Measurements from ENCODE around the gene ACTL8. TPM values are rescaled to one million over a fixed set of nuclear protein-coding genes. Genes with fewer than 3 reads are reported as not detected.

ACTL8 gene
- total RNA-seq, 3 donors from 2014 or later (not counting 1 experiment from before 2014, with no cell fraction given) = not detected

GRCh38 chr1:17729909-17730308, 25.2 kb upstream of the ACTL8 start:
- Histone ChIP-seq H3K9me3 (ENCODE audit: control insufficient read depth, insufficient read depth, low read length) (no peaks in the 10 kb centered on the region), H3K27ac (ENCODE audit: low read length) (no peak overlapping the region), H3K36me3 (ENCODE audit: control insufficient read depth, insufficient read depth, low read length) (no peaks in the 10 kb centered on the region), H3K4me1 (ENCODE audit: control insufficient read depth, insufficient read depth, low read length) (no peaks in the 10 kb centered on the region), H3K27me3 (ENCODE audit: control insufficient read depth, insufficient read depth, low read length) (no peaks in the 10 kb centered on the region), H3K4me3 (ENCODE audit: low read length) (no peak overlapping the region)
- H3K27ac Mint-ChIP-seq = no peak overlapping the region
- no peaks in the 10 kb centered on the region for H3K27me3 Mint-ChIP-seq (ENCODE audit: low read depth in 2 of 2)
- H3K4me3 Mint-ChIP-seq = no peak overlapping the region
- intact Hi-C loops (cut with micrococcal nuclease) = no loop called here
- H3K36me3 Mint-ChIP-seq = no peaks in the 10 kb centered on the region
- no peaks in the 10 kb centered on the region for H3K9me3 Mint-ChIP-seq
- no peak for TF ChIP-seq CTCF (IDR thresholded peaks at IDR 0.05)
- no peak for ATAC-seq
- DNase-seq = no peak
- H3K4me1 Mint-ChIP-seq = no peaks in the 10 kb centered on the region
- whole genome bisulfite sequencing (ENCODE audit: insufficient coverage) = 77% methylated on average over 10 of the region's 10 CpGs

- 84% methylated on average over 5 of the region's 5 CpGs for WGBS (ENCODE audit: insufficient coverage)
- intact Hi-C loops (cut with micrococcal nuclease) = no loop called here
- no peaks in the 10 kb centered on the region for H3K9me3 ChIP-seq (ENCODE audit: control insufficient read depth, insufficient read depth, low read length)
- no peak overlapping the region for H3K27ac ChIP-seq (ENCODE audit: low read length)
- no peak overlapping the region for H3K27ac Mint-ChIP-seq
- no peak for TF ChIP-seq CTCF (IDR thresholded peaks at IDR 0.05)
- H3K36me3 Mint-ChIP-seq = no peaks in the 10 kb centered on the region
- no peaks in the 10 kb centered on the region for H3K27me3 ChIP-seq (ENCODE audit: control insufficient read depth, insufficient read depth, low read length)
- no peaks in the 10 kb centered on the region for H3K9me3 Mint-ChIP-seq
- DNase-seq = no peak
- no peaks in the 10 kb centered on the region for H3K36me3 ChIP-seq (ENCODE audit: control insufficient read depth, insufficient read depth, low read length)
- peaks cover 0 to 3% of the 10 kb centered on the region in 2 donors for H3K27me3 Mint-ChIP-seq (ENCODE audit: low read depth in 2 of 2)
- H3K4me3 ChIP-seq (ENCODE audit: low read length) = no peak overlapping the region
- H3K4me1 Mint-ChIP-seq = no peaks in the 10 kb centered on the region
- H3K4me3 Mint-ChIP-seq = no peak overlapping the region
- no peak for ATAC-seq
- no peaks in the 10 kb centered on the region for H3K4me1 ChIP-seq (ENCODE audit: control insufficient read depth, insufficient read depth, low read length)
Measured at GRCh38 chr1:17731460-17731859, 23.7 kb upstream of the ACTL8 start.

- peaks cover 0 to 4% of the 10 kb centered on the region in 2 donors for H3K27me3 Mint-ChIP-seq (ENCODE audit: low read depth in 2 of 2)
- no peaks in the 10 kb centered on the region for H3K4me1 Mint-ChIP-seq
- no peak overlapping the region for H3K4me3 Mint-ChIP-seq
- no peaks in the 10 kb centered on the region for H3K9me3 Mint-ChIP-seq
- intact Hi-C loops (cut with micrococcal nuclease) = no loop called here
- no peak for TF ChIP-seq CTCF (IDR thresholded peaks at IDR 0.05)
- H3K9me3 ChIP-seq (ENCODE audit: control insufficient read depth, insufficient read depth, low read length) = no peaks in the 10 kb centered on the region
- no peaks in the 10 kb centered on the region for H3K27me3 ChIP-seq (ENCODE audit: control insufficient read depth, insufficient read depth, low read length)
- no peak overlapping the region for H3K27ac Mint-ChIP-seq
- no peak overlapping the region for H3K27ac ChIP-seq (ENCODE audit: low read length)
- ATAC-seq (no peak), DNase-seq (no peak)
- WGBS (ENCODE audit: insufficient coverage) = 82% methylated on average over 2 of the region's 2 CpGs
- H3K4me1 ChIP-seq (ENCODE audit: control insufficient read depth, insufficient read depth, low read length) = no peaks in the 10 kb centered on the region
- no peak overlapping the region for H3K4me3 ChIP-seq (ENCODE audit: low read length)
- no peaks in the 10 kb centered on the region for H3K36me3 ChIP-seq (ENCODE audit: control insufficient read depth, insufficient read depth, low read length)
- no peaks in the 10 kb centered on the region for H3K36me3 Mint-ChIP-seq
Measured at GRCh38 chr1:17732475-17732874, 22.7 kb upstream of the ACTL8 start.

GRCh38 chr1:17733661-17734060, 21.5 kb upstream of the ACTL8 start:
- Mint-ChIP-seq H3K27me3 (ENCODE audit: low read depth in 2 of 2) (peaks cover 0 to 6% of the 10 kb centered on the region in 2 donors), H3K4me3 (no peak overlapping the region), H3K27ac (no peak overlapping the region), H3K4me1 (no peaks in the 10 kb centered on the region), H3K36me3 (no peaks in the 10 kb centered on the region), H3K9me3 (no peaks in the 10 kb centered on the region)
- 82% methylated on average over 21 of the region's 21 CpGs for WGBS (ENCODE audit: insufficient coverage)
- no peak overlapping the region for H3K27ac ChIP-seq (ENCODE audit: low read length)
- ATAC-seq (no peak), DNase-seq (no peak)
- no peak overlapping the region for H3K4me3 ChIP-seq (ENCODE audit: low read length)
- H3K4me1 ChIP-seq (ENCODE audit: control insufficient read depth, insufficient read depth, low read length) = no peaks in the 10 kb centered on the region
- H3K9me3 ChIP-seq (ENCODE audit: control insufficient read depth, insufficient read depth, low read length) = no peaks in the 10 kb centered on the region
- no peaks in the 10 kb centered on the region for H3K27me3 ChIP-seq (ENCODE audit: control insufficient read depth, insufficient read depth, low read length)
- no peak for TF ChIP-seq CTCF (IDR thresholded peaks at IDR 0.05)
- no peaks in the 10 kb centered on the region for H3K36me3 ChIP-seq (ENCODE audit: control insufficient read depth, insufficient read depth, low read length)
- intact Hi-C loops (cut with micrococcal nuclease) = no loop called here
